HL-60 (cell line): ENCODE data around the gene MAP2K2.

Source experiments
- DNase-seq, 2 experiments: peaks; one replicate each; pipeline ENCODE4 v3.0.0-alpha.2; 2010 to 2020; ENCODE audit warnings: low read depth in 1 of 2, low spot score in 1 of 2
- H3K27ac ChIP-seq: fragments of 250-450 bp; sonication (Bioruptor Pico); replicated peaks from 2 replicates; pipeline ENCODE4 v1.5.1; 2020; ENCODE audit warnings: mild to moderate bottlenecking, moderate library complexity
- H3K27me3 ChIP-seq: fragments of 250-450 bp; sonication (Bioruptor Pico); 2 replicates; pipeline ENCODE4 v1.5.1; 2021; ENCODE audit warnings: mild to moderate bottlenecking, moderate library complexity; ENCODE audit not compliant: insufficient read depth, poor library complexity, severe bottlenecking
- H3K4me3 ChIP-seq: replicated peaks from 2 replicates; pipeline ENCODE4 v1.5.1; 2011; ENCODE audit warnings: mild to moderate bottlenecking, control low read depth, low read length; ENCODE audit not compliant: insufficient read depth
- GABPA ChIP-seq: IDR thresholded peaks from 2 replicates; pipeline ENCODE4 v1.6.1; 2012; ENCODE audit warnings: low read depth
- POLR2AphosphoS5 ChIP-seq: IDR thresholded peaks from 2 replicates; pipeline ENCODE4 v1.6.1; 2012; ENCODE audit warnings: low read depth
- SPI1 ChIP-seq: IDR thresholded peaks from 2 replicates; pipeline ENCODE4 v1.6.1; 2012; ENCODE audit warnings: low read depth, mild to moderate bottlenecking, borderline replicate concordance
- TF ChIP-seq, protein P1 (sequence below): IDR thresholded peaks from 2 replicates; pipeline ENCODE4 v1.6.1; 2012; ENCODE audit warnings: low read depth; ENCODE audit not compliant: insufficient replicate concordance
- TF ChIP-seq, protein P2 (sequence below): IDR thresholded peaks from one replicate; pipeline ENCODE4 v1.5.1; 2011; ENCODE audit warnings: low read length, control low read depth, inconsistent platforms; ENCODE audit not compliant: insufficient read depth

The MAP2K2 gene

DNA sequence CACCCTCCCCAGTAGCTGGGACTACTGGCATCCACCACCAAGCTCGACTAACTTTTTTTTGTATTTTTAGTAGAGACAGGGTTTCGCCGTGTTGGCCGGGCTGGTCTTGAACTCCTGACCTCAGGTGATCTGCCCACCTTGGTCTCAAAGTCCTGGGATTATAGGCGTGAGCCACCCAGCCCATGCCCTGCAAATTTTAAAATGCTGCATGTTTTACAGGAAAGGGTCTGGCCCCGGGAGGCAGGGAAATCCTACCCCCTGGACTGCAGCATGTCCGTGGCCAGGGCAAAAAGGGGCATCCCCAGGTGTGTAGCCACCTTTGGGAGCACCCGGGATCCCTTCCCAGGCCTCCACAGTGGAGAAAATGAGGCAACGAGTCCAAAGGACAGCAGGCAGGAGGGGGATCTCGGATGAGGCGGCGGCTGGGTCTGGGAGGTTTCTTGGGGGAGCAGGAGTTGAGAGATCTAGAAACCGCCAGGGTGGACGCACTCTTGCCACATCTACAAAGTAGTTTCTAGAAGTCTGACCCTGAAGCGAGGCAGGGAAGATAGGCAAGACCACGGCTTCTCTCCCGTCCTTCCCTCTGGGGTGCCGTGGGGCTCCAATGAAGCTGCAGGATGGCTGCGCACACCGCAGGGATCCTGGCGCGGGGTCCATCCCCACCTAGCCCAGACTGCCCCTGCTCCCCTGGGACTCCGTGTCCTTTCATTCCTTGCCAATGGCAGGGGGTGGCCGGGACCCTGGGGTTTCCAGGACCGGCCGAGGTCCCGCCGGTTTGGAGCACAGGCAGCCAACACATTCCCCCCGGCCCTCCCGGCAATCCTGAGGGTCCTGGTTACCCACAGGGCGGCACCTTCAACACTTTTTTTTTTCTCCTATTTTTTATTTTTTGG is 35.9 kb downstream of the MAP2K2 start:
- DNase-seq = no peak
- Histone ChIP-seq H3K27ac (peak overlapping the region; percentile 32; the same call in 1 of the 2 replicates), H3K4me3 (no peak overlapping the region), H3K27me3 (no peaks in the 10 kb centered on the region)
- TF ChIP-seq GABPA (no peak), POLR2AphosphoS5 (no peak), SPI1 (no peak)
- TF ChIP-seq, protein P1, sequence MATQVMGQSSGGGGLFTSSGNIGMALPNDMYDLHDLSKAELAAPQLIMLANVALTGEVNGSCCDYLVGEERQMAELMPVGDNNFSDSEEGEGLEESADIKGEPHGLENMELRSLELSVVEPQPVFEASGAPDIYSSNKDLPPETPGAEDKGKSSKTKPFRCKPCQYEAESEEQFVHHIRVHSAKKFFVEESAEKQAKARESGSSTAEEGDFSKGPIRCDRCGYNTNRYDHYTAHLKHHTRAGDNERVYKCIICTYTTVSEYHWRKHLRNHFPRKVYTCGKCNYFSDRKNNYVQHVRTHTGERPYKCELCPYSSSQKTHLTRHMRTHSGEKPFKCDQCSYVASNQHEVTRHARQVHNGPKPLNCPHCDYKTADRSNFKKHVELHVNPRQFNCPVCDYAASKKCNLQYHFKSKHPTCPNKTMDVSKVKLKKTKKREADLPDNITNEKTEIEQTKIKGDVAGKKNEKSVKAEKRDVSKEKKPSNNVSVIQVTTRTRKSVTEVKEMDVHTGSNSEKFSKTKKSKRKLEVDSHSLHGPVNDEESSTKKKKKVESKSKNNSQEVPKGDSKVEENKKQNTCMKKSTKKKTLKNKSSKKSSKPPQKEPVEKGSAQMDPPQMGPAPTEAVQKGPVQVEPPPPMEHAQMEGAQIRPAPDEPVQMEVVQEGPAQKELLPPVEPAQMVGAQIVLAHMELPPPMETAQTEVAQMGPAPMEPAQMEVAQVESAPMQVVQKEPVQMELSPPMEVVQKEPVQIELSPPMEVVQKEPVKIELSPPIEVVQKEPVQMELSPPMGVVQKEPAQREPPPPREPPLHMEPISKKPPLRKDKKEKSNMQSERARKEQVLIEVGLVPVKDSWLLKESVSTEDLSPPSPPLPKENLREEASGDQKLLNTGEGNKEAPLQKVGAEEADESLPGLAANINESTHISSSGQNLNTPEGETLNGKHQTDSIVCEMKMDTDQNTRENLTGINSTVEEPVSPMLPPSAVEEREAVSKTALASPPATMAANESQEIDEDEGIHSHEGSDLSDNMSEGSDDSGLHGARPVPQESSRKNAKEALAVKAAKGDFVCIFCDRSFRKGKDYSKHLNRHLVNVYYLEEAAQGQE = no peak
- TF ChIP-seq, protein P2, sequence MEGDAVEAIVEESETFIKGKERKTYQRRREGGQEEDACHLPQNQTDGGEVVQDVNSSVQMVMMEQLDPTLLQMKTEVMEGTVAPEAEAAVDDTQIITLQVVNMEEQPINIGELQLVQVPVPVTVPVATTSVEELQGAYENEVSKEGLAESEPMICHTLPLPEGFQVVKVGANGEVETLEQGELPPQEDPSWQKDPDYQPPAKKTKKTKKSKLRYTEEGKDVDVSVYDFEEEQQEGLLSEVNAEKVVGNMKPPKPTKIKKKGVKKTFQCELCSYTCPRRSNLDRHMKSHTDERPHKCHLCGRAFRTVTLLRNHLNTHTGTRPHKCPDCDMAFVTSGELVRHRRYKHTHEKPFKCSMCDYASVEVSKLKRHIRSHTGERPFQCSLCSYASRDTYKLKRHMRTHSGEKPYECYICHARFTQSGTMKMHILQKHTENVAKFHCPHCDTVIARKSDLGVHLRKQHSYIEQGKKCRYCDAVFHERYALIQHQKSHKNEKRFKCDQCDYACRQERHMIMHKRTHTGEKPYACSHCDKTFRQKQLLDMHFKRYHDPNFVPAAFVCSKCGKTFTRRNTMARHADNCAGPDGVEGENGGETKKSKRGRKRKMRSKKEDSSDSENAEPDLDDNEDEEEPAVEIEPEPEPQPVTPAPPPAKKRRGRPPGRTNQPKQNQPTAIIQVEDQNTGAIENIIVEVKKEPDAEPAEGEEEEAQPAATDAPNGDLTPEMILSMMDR = no peak

DNA sequence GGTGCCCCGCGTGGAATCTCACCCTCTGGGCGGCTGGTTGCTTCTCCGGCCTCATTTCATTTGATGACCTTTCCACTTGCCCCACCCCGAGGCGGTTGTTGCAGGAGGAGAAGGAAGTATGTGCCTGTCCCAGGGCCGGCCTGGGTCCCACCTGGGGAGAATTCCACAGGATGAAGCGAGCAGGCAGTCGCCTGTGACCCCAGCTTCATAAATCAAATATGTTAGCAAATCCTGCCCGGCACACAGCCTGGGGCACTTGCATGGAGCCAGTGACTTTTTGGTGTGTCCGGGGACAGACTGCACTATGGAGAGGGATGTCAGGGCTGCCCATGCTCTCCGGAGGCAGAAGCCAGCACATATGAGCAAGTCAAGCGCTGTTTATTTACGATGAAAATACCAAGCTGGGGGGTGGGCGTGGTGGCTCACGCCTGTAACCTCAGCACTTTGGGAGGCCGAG is 37.5 kb downstream of the MAP2K2 start:
- Histone ChIP-seq H3K4me3 (no peak overlapping the region), H3K27me3 (no peaks in the 10 kb centered on the region), H3K27ac (no peak overlapping the region)
- no peak for DNase-seq
- no peak for TF ChIP-seq SPI1
- TF ChIP-seq GABPA = no peak
- TF ChIP-seq, protein P1 = no peak
- TF ChIP-seq, protein P2 = no peak
- no peak for TF ChIP-seq POLR2AphosphoS5

DNA sequence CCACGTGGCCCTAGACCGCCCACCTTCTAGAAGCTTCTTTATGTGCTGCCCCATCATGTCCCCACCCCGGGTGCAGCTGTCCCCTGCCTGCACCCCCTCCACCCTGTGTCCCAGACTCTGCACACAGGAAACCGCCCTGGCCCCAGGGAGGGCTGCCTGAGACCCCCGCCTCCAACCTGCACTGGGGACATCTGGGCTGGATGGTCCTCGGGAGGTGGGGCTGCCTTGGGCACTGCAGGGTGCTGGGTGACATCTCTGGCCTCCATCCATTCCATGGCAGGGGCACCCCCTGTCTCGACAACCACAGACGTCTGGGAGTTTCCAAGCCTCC is 39.4 kb downstream of the MAP2K2 start:
- H3K27me3 ChIP-seq = no peaks in the 10 kb centered on the region
- no peak overlapping the region for H3K4me3 ChIP-seq
- TF ChIP-seq, protein P1 = no peak
- TF ChIP-seq GABPA = no peak
- 0 out of 2 replicates have a peak overlapping the region, but pooled peaks have one; percentile 15 for H3K27ac ChIP-seq
- DNase-seq = no peak
